ENCODE measurements around the gene SUB1. TPM values are rescaled to one million over a fixed set of nuclear protein-coding genes. Genes with fewer than 3 reads are reported as not detected.

Gene SUB1
- total RNA-seq, 4 donors from 2014 or later: 59.6 to 280 (median 134) TPM

GRCh38 chr5:32612134-32612888, 27.0 kb downstream of the SUB1 start:
- no peaks in the 10 kb centered on the region for H3K9me3 ChIP-seq
- no peak for TF ChIP-seq CTCF (IDR thresholded peaks at IDR 0.05)
- TF ChIP-seq POLR2A (IDR thresholded peaks at IDR 0.05): no peak
- intact Hi-C loops (cut with DNase I): no loop called here
- peaks cover 0 to 7% (median 0%) of the 10 kb centered on the region in 3 donors for H3K36me3 ChIP-seq
- H3K4me3 ChIP-seq: no peak overlapping the region
- no peak overlapping the region for H3K27ac ChIP-seq
- WGBS, 2 donors: 68 to 80% methylated on average over 10 of the region's 10 CpGs
- DNase-seq: no peak
- peaks cover 0 to 5% (median 0%) of the 10 kb centered on the region in 3 donors for H3K4me1 ChIP-seq
- no peaks in the 10 kb centered on the region for H3K27me3 ChIP-seq

- DNase-seq: peak; percentile 24
- TF ChIP-seq CTCF (IDR thresholded peaks at IDR 0.05): peak; percentile 74 to 93 (median 91)
- TF ChIP-seq POLR2A (IDR thresholded peaks at IDR 0.05): no peak
- Histone ChIP-seq H3K36me3 (no peaks in the 10 kb centered on the region), H3K4me1 (peaks cover 0 to 5% (median 0%) of the 10 kb centered on the region in 3 donors), H3K27me3 (no peaks in the 10 kb centered on the region), H3K9me3 (no peaks in the 10 kb centered on the region), H3K27ac (no peak overlapping the region), H3K4me3 (no peak overlapping the region)
- WGBS, 2 donors: 3 to 4% methylated on average over 9 to 10 of the region's 10 CpGs
- intact Hi-C loops (cut with DNase I): no loop called here
These were observed 27.8 kb downstream of the SUB1 start for GRCh38 chr5:32613050-32613672.

- WGBS, 2 donors: 63 to 89% methylated on average over 3 of the region's 3 CpGs
- DNase-seq: no peak
- TF ChIP-seq POLR2A (IDR thresholded peaks at IDR 0.05) (no peak), CTCF (IDR thresholded peaks at IDR 0.05) (no peak)
- H3K27me3 ChIP-seq: no peaks in the 10 kb centered on the region
- no peaks in the 10 kb centered on the region for H3K9me3 ChIP-seq
- peaks cover 0 to 5% (median 0%) of the 10 kb centered on the region in 3 donors for H3K4me1 ChIP-seq
- intact Hi-C loops (cut with DNase I): no loop called here
- no peak overlapping the region for H3K27ac ChIP-seq
- no peak overlapping the region for H3K4me3 ChIP-seq
- no peaks in the 10 kb centered on the region for H3K36me3 ChIP-seq
These were observed 29.9 kb downstream of the SUB1 start for GRCh38 chr5:32615236-32615635.

GRCh38 chr5:32618962-32619361, 33.6 kb downstream of the SUB1 start:
- 50 to 54% methylated on average over 1 to 2 of the region's 2 CpGs for WGBS, 2 donors
- intact Hi-C loops (cut with DNase I): no loop called here
- no peak for DNase-seq
- Histone ChIP-seq H3K27ac (no peak overlapping the region), H3K4me1 (no peaks in the 10 kb centered on the region), H3K36me3 (no peaks in the 10 kb centered on the region), H3K27me3 (no peaks in the 10 kb centered on the region), H3K4me3 (no peak overlapping the region), H3K9me3 (no peaks in the 10 kb centered on the region)
- no peak for TF ChIP-seq POLR2A (IDR thresholded peaks at IDR 0.05)
- no peak for TF ChIP-seq CTCF (IDR thresholded peaks at IDR 0.05)

- WGBS, 2 donors: 69 to 73% methylated on average over 8 of the region's 8 CpGs
- intact Hi-C loops (cut with DNase I): no loop called here
- TF ChIP-seq POLR2A (IDR thresholded peaks at IDR 0.05): no peak
- TF ChIP-seq CTCF (IDR thresholded peaks at IDR 0.05): no peak
These were observed 35.9 kb downstream of the SUB1 start for GRCh38 chr5:32621256-32621655.

More at GRCh38 chr5:32621256-32621655, 35.9 kb downstream of the SUB1 start:
- H3K4me1 ChIP-seq: no peaks in the 10 kb centered on the region
- no peaks in the 10 kb centered on the region for H3K27me3 ChIP-seq
- H3K9me3 ChIP-seq: no peaks in the 10 kb centered on the region
- H3K27ac ChIP-seq: no peak overlapping the region
- H3K36me3 ChIP-seq: no peaks in the 10 kb centered on the region
- DNase-seq: no peak
- H3K4me3 ChIP-seq: no peak overlapping the region
